ENCODE results near the gene ILDR2. TPM values are rescaled to one million over a fixed set of nuclear protein-coding genes. Genes with fewer than 3 reads are reported as not detected.

Gene ILDR2
- polyA plus RNA-seq, 1 donor: 2.5 TPM

DNA sequence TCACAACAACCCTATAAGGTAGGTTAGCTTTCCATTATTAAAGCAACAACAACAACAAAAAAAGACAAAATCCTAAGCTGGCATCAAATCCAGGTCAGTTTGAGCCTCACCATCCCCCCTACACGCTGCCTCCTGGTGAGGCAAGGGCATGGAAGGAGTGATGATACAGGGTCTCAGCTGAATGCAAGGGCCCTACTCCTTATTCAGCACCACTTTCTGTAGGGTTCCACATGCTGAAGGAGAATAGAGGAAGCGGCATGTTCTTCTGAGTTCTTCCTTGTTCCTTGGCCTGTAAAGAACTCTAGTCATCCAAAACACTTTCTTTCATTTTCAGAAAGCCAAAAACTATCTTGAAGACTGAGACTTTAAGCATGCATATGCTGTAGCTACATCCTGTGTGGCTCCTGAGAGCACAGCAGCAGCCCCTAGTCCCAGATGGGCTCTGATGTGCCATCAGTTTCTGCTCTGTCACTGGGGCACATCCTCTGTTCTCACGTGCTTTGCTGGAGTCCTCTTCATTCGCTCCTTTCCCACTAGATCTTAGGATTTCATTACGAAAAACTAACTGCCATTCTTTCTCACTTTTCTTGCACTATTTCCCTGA lies 6.2 kb downstream of the ILDR2 start:
- DNase-seq (ENCODE audit: low read depth): no peak

DNA sequence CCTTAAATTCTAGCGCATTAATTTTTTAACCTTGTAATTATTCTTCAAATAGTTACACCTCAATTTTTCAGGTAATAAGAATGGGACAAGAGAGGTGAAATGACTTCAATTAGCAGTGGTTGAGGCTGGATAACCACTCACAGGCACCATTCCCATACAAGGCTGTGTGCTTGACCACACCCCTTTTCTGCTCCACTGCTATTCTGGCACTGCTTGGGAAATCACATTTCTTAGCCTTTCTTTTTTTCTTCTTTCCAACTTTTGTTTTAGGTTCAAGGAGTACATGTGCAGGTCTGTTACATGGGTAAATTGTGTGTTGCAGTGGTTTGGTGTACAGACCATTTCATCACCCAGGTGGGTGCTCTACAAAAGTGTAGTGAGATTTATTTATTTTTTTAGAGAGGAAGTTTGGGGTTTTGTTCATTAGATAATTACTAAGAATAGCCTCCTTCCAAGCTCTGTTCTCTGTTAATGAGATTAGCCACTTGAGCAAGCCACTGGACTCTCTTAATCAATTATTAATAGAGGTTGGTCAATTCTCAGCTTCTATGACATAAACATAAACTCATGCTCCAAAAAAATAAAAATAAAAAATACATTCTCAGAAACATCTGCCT lies 14.4 kb downstream of the ILDR2 start:
- DNase-seq (ENCODE audit: low read depth): no peak

DNA sequence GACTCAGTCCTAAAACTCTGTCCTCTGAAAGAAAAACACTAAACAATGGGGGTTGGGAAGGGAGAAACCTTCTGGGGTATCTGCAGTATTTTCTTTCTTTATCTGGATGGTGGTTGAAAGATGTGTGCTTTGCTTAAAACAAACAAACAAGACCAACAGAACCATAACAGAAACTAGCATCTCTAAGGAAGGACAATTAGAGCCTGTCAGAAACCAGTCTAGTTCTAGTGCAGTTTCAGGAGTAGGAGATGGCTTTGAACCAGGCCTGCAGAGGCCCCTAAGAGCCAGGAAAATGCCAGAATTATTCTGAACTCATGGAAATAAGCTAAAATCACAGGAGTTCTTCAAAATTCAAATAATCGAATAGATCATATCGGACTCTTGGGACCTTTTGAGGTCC lies 18.5 kb downstream of the ILDR2 start:
- no peak for DNase-seq (ENCODE audit: low read depth)

DNA sequence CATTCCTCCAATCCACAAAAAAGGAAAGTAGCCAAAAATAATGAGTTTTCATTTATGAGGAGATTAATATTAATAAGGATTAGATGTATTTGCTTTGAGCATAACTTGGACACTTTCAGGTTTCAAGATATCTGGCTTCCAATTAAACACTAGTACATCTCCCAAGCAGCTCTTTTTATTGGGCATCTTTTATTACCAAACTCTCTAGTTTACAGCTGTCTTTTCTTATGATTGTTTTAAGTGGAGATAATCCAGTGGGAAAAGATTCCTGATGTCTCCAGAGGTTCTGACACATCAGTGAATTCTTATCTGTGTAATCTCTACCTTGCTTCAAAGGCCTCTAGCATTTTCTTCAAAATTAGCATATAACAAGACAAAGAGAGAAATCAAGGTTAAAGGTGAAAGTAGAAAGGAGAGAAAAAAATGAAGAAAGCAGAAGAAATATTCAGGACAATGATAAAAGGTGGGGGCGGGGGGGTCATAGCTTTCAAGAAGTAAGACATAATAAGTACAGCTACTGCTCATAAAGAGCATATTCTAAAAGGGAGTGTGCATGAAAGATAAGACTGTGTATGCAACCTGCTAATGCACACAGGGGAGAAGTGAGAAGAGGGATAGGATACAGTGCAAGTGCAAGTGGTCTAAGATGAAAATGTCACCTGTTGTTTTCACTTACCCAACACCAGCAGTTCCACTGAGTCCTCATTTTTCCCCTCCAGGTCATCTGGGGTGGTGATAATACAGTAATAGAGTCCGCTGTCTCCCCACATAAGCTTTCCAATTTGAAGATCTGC lies 19.1 kb downstream of the ILDR2 start:
- no peak for DNase-seq (ENCODE audit: low read depth)

DNA sequence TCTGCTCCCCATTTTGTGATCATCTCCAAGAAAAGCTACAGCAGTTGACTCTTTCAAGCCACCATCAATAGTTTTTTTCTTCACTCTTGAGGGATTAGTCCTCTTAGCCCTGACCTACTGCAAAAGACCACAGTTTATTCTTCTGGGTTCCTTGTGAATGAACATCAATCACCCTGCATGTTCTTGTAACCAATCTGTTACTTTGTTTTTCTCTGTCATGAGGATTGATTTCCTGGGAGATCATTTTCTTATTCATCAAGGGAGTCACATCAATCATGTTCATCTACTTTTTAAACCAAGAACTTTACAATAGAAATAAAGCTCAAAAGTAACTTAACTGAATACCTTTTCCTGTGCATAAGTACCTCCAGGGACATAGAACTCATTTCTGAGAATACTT lies 21.8 kb downstream of the ILDR2 start:
- DNase-seq (ENCODE audit: low read depth): no peak

DNA sequence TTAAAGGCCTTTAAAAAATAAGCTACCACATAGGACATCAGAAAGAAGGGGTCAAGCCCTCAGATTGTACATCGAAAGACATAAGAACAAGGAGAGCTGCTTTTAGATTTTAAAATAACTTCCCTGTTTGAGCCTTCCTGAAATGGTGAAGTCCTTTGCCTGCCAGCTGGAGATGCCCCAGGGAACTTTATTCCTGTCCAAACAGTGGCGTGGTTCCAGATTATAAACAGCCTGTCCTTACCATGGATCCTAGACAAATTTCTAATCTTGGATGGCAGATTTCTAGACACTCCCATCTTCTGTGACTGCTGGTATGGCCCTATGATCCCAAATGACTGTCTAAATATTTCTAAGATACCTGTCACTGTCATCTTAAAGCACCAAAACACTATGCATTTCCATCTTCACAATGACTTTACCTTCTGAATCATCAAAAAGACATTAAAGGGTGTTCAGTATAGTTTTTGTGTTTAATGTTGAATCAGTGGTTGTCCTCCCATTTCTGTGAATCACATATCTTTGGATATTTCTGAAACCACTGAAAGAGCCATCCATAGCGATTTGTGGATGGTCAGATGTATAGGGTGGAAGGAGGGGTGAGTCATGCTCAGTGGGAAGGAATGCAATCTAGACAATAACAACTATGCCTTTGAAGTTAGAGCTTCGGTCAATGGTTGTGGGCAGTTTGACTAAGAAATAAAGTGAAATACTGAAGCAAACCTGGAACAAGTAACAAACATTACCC lies 23.2 kb downstream of the ILDR2 start:
- no peak for DNase-seq (ENCODE audit: low read depth)

DNA sequence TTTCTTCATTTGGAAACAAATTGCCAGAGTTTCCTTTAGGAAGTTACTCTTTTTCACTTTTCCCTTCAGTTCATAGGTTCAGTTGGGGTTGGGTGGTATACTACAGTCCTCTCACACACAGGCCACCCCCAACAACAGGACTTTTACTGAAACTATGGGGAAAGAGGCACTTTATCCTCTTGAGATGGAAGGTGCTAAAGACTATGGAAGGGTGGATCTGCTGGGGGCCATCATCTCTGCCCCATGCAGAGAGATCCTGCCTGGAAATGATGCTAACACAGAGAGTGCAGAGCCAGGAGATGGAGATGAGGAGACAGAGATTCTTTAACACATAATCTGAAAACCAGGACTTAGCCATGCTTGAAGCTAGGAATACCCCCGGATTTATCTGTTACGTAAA lies 24.3 kb downstream of the ILDR2 start:
- DNase-seq (ENCODE audit: low read depth): no peak

DNA sequence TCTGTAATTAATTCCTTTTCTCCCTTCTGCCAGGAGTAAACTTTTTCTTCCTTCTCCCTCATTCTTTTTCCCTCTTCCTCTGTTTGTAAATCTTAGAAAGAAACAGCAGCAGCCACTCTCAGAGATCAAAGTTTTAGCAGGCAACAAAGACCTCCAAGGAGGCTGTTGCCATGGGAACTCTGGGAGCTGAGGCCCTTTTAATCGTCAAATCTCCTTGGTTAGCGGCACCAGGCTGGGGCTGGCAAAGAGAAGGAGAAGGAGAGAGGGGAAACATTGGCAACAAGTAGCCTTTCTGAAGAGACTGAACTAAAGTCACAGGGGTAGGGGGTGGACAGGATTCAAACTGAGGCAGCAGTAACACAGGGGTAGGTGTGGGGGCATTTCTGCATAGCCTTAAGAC lies 25.2 kb downstream of the ILDR2 start:
- DNase-seq (ENCODE audit: low read depth): no peak

DNA sequence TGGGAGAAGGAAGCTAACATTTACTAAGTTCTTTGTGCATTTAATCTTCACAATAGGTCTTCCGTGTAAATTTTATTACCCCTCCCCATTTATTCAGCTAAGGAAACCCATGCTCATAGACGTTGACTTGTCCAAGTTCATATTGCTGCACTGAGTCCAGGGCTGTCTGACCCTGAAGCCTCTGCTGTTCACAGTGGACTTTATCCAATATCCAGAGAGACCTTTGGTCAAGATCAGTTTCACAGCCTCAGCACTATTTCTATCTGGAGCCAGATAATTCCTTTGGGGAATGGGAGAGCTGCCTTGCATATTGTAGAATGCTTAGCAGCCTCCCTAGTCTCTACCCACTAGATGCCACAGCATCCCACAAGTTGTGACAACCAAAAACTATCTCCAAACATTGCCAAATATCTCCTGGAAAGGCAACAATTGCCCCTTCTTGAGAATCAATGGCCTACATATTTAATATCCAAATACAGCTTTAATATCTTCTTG lies 26.4 kb downstream of the ILDR2 start:
- DNase-seq (ENCODE audit: low read depth): no peak

DNA sequence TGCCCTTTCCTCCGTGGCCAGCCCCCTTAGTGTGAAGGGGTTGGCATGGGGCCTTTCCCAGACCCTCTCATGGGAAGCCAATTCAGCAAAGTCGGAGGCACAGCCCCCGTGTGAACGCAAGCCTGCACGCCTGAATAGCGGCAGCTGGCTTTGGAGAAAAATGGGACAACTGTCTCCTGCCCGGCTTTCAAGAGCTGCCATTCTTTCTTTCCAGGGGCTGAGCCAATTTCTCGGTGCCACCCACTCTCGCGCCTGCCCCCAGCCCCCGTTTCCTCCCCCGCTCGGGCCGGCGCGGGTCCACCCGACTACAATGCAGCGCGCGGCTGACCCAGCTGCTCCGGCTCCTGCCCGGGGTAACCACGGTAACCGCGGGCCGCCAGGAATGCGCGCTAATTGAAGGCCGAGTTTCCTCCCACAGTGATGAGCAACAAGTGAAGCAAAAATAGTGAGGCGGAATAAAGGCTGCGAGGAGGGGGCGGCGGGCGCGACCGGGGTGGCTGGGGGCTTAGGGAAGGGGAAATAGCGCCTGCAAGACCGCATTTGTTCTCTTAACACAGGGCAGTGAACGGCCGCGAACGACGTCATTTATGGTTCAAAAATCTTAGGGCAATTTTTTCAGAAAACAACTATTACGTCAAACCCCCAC lies 27.8 kb downstream of the ILDR2 start:
- DNase-seq (ENCODE audit: low read depth): no peak

DNA sequence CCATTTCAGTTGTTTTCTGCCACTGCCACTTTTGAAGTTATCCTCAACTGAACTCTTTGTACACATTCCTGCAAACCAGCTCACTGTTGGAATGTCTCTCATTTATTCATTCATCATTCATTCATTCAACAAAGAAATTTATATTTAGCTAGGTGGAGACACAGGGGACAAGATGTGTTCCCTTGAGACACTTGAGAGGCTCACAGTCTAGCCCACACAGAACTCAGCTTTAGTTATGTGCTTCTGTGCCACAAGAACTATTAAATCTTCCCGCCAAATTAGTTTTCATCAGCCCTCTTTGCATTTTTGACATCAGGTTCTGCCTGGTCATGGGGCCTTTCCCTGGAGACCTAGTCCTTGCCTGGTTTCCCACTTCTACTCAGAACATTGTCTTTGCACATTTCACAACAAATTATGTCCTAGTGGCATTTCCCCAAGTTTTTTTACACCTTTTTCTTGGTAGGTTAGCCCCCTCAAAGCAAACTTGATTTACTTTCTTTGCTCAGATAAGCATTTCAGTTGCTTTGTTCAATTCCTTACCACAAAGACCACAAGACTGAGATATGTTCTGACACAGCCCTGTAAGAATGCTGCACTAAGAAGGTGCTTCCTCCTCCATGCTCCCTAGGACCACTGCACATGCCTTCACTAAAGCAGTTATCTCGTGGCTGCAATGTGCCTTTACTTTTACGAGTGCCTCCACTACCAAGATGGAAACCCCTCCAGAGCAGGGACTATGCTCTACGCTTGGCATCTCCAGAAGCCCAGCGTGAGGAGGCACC lies 31.0 kb downstream of the ILDR2 start:
- DNase-seq (ENCODE audit: low read depth): no peak

DNA sequence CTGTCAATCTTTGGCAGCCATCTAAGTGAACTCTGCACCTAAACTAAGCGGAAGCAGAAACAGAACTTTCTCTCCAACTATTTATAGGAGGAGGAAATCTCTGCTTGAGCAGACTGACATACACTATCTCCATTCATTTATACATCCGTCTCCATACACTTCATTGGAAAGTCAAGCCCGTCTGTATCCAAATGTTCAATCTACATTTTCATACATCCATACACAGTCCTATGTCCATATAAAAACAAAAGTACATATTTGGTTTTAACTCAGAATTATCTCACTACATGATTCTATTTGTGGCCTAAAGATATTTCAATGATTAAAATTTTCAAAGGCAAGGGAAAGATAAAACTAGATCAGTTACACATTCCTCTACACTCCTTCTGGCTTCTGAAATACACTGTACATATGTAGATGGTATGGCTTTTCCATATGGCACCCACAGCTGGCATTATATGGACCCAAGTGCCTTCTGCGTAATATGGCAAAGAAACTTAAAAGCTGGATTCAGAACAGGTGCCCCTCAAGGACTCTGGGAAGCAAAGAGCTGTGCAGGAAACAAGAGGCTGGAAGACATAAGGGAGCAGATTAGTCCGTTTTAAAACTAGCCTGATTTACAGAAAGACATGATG lies 35.5 kb downstream of the ILDR2 start:
- DNase-seq (ENCODE audit: low read depth): no peak

DNA sequence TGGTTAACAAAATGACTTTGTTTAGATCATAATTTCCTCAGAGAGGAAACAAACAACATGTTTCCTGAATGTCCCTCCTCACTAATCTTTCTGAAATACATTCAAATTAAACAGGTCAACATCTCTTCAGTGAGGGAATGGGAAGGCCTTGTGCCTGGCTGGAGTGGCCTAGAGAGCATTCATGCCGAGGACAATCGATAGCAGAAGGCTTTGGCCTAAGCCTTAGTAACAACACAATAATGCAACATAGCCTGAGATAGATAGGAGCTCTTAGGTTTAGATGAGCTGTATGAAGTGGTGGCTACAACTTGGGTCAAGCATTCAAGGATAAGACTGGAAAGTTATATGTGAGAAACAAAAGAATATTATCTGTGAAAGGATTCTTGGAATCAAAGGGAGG lies 37.4 kb downstream of the ILDR2 start:
- no peak for DNase-seq (ENCODE audit: low read depth)

DNA sequence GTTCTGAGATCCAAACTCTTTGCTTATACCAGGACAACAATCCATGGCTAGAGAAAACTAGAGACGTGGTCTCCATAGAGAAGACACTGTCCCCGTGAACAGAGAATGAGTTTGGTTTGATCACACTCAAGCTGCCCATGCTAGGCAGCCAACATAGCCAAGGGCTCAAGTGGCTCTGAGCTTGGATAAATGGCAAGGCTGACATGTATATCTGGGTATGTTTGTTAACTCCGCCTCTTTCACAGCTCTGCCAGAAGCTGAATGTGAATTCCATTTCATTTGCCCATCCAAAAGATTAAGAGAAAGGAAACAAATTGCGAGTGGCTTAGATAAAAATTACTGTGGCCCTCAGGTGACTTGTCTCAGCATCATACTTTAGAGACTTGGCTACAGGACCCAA lies 38.0 kb downstream of the ILDR2 start:
- DNase-seq (ENCODE audit: low read depth): no peak

DNA sequence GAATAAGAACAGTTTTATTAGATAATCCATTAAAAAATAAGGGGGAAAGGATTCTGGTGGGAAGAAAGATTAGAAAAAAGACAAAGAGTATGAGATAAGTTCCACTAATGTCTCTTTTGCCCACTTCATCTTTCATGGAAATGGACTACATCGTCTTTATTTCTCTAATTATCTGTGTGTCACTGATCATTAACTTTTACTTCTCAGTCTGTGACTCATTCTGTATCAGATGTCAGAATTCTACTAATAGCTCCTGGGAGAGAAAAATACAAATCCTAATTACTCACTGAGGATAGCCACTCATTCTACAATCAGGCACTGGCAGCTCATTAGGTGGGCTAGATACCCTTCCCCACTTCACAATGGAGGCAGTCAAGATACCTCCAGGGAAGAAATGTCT lies 41.7 kb downstream of the ILDR2 start:
- no peak for DNase-seq (ENCODE audit: low read depth)

DNA sequence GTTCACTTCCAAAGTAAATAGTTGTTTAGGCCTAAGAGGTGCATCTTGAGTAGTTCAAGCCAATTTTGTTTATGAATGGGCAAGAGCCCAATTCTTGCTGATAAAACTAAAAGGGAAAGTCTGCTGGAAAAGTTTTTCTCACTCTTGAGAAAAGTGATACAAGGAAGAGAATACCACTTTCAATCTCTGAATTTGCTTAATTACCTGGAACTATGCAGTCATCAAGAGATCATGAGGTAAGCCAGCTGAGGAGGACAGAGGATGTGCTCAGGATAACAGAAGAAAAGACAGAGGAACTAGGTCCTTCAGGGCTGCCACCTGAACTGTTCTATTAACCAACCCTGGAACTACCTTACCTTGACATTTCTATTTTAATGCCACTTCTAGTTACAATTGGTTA lies 42.2 kb downstream of the ILDR2 start:
- DNase-seq (ENCODE audit: low read depth): no peak

DNA sequence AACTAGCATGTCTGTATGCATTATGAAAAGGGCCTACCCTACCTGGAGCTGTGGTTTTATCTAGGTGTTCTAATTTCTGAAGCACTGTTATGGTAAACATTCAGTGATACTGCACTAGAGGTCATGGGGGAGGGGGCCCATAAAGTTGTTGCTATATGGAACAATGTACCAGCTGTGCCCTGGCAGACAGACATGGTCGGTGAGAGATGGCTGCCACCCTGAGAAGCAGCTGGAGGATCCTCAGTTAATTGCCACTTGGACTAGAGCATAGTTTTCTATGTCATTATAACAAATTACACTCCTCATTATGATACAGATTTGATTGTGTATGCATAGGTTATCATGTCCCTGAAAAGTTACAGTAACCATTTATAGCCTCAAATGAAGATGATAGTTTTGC lies 45.4 kb downstream of the ILDR2 start:
- no peak for DNase-seq (ENCODE audit: low read depth)

DNA sequence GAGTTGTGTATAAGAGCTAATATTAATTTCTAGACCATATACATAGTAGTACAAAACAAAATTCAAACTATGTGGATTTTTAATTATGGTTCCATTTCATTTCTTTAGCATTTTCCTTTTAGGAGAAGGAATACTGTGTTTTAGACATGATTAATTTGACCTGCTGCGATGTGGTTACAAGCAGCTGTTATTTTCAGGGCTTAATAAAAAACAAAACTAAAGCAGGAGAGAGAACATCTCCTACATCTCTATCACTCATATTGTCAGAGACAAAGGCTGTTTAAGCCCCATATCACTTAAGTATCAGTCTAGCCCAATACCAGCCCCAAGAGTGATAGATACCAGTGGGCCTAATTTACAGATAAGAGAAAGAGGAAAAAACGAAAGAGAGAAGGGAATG lies 47.6 kb downstream of the ILDR2 start:
- no peak for DNase-seq (ENCODE audit: low read depth)

DNA sequence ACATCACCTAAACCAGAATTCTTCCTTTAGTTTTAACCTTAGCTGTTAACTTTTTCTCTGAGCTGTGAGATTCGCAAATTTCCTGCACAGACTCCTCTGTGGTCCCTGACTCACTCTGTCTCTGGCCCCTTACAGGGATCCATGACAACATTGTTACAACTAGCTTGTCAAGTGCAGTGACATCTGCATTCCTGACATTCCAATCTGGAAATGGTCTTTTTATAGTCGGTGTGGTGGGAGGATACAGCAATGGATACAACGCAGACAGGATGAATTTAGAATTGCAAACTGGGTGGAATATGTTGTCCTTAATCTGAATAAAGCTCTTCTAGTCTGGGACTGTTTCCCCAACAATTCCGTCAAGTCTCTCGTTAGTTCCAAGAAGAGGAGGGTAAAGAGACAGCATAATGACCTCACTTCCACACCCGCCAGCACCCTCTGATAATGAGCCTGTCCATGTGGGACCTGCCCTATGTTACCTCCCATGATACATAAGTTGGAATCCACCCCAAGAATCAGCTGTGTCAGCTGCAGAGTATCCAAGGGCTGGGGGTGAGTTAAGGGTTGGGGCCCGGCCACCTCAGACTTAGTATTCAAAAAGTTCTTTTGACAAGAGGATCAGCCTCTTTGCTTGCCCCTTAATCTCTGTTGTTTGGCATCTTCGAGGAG lies 49.4 kb downstream of the ILDR2 start:
- no peak for DNase-seq (ENCODE audit: low read depth)

Data from forelimb muscle (tissue), 1 donor.